Heart right ventricle (tissue), 16 donors: Measurements from ENCODE around the gene SAC3D1. TPM values are rescaled to one million over a fixed set of nuclear protein-coding genes. Genes with fewer than 3 reads are reported as not detected.

ENCODE experiments used
- ATAC-seq, 8 donors: fragments of 200-7000 bp; cut with Tn5 transposase; one replicate each; pipeline ENCODE4 v1.9.1; 2020; ENCODE audit warnings: mild to moderate bottlenecking in 8 of 8, moderate library complexity in 8 of 8, moderate number of reproducible peaks in 1 of 8
- DNase-seq, 2 donors: peaks; one replicate each; pipeline ENCODE4 v3.0.0-alpha.2; 2020
- H3K27ac ChIP-seq, 10 donors: fragments of 200-600 bp; sonication (generic) in 2 of 10; one replicate each; pipeline versions ENCODE4 v1.5.0 to v1.8.0; 2020 to 2022; ENCODE audit warnings: mild to moderate bottlenecking in 3 of 10
- H3K27me3 ChIP-seq, 7 donors: fragments of 200-600 bp; one replicate each; pipeline ENCODE4 v1.8.0; 2021 to 2022; ENCODE audit warnings: mild to moderate bottlenecking in 2 of 7
- H3K36me3 ChIP-seq, 9 donors: fragments of 200-600 bp; sonication (generic) in 1 of 9; one replicate each; pipeline versions ENCODE4 v1.5.0 to v1.8.0; 2020 to 2022; ENCODE audit warnings: mild to moderate bottlenecking in 2 of 9
- H3K4me1 ChIP-seq, 9 donors: fragments of 200-600 bp; sonication (generic) in 1 of 9; one replicate each; pipeline versions ENCODE4 v1.5.0 to v1.8.0; 2020 to 2022; ENCODE audit warnings: mild to moderate bottlenecking in 4 of 9
- H3K4me3 ChIP-seq, 10 donors: fragments of 200-600 bp; sonication (generic) in 2 of 10; one replicate each; pipeline versions ENCODE4 v1.5.0 to v1.8.0; 2020 to 2022; ENCODE audit warnings: mild to moderate bottlenecking in 7 of 10, moderate library complexity in 2 of 10
- H3K9me3 ChIP-seq, 11 donors: fragments of 200-600 bp in 10 of 11; sonication (generic) in 2 of 11; one replicate each; pipeline versions ENCODE4 v1.5.0 to v1.8.0; 2013 to 2022; ENCODE audit warnings: mild to moderate bottlenecking in 2 of 11, control low read depth in 1 of 11, moderate library complexity in 1 of 11
- WGBS, 2 donors: extraction: QIAGEN DNeasy Blood & Tissue Kit; methylation state at CpG; one replicate each; pipeline ENCODE4 v1.1.7; 2013; ENCODE audit warnings: inconsistent platforms in 1 of 2; 5-methylcytosine and 5-hydroxymethylcytosine counted together
- intact Hi-C, 10 donors: fragments of 100-400 bp; cut with DNase I; formaldehyde crosslinking; loops; one replicate each; pipeline versions ENCODE4 v1.11.1 to v1.14.2; 2022
- polyA plus RNA-seq, 2 donors: library from polyadenylated mRNA; stranded (reverse); fragments of 200-250 nt; gene quantifications; one replicate each; pipeline ENCODE4 v1.2.3, GENCODE V29; 2013
- total RNA-seq, 10 donors: library from RNA; stranded (reverse); fragmentation: NEBNext Ultra II Directional in 3 of 10; extraction: Animal tissue kit (Norgen Biotek cat#: 25700) in 3 of 10; gene quantifications; one replicate each; pipeline versions ENCODE4 v1.2.1 to v1.2.4, GENCODE V29; 2021 to 2023
- TF ChIP-seq, protein P1 (sequence below), 9 donors: fragments of 200-600 bp; sonication (generic) in 2 of 9; IDR thresholded peaks; one replicate each; pipeline versions ENCODE4 v1.5.0 to v1.8.0; 2021 to 2022; ENCODE audit warnings: antibody characterized with exemption in 9 of 9, mild to moderate bottlenecking in 5 of 9, moderate library complexity in 1 of 9
- donor health status: Arrhythmogenic right ventricular cardiomyopathy.
- donor health status: ischemic (EF 13 %, LVEDD 7.1; RV severe dilation, severe dysfunction).
- donor health status: healthy with polysubstance abuse.
- donor health status: DM: no; HTN: yes; CAD: no.
- donor health status: DM: no; HTN: no; CAD: no.
- donor health status: ischemic (EF 25% LVEDD 6.9; RV normal size, moderate dysfunction).
- donor health status: ischemic (EF 25% LVEDD 5.7; RV mildly dilated, moderate dysfunction).
- donor health status: healthy.
- donor health status: DM: yes; HTN: yes; CAD: no.
- donor health status: Ischemic cardiomyopathy.
- donor health status: ischemic (EF 35%, LVEDD 5.7; RV mildly dilated, moderate dysfunction).
- donor health status: nonischemic (EF 11% LVEDD 7.7; RV severe dilation, severe dysfunction).
- donor health status: DM: yes; HTN: yes; CAD: no.
- donor health status: PGD.
- donor health status: ischemic (EF 29% LVEDD 5.4; RV normal size, mild dysfunction).
- donor health status: nonischemic (EF 23%, LVEDD 6.1; RV moderate dilation, normal function).

The SAC3D1 gene
- total and polyA plus RNA-seq, 12 donors, result 3.8 to 17.3 (median 4.8) TPM

DNA sequence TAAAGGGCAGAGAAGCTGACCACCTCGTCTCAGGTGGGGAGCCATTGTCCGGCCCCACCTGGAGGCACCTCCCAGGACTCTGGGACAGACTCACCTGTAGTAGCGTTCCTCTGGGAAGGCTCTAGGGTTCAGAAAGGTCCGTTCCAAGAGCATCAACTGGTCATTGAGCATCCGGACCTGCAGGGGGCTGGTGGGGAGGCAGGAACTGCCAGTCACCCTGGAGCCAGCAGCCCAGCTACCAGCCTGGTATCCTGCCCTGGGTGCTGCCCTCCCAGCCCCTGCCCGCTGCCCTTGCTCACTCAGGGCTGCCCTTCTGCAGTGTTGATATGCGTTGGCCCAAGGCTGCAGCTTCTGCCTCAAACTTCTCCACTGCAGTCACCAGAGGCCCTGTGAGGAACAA is 4.7 kb downstream of the SAC3D1 start:
- 85 to 92% methylated on average over 7 of the region's 7 CpGs for WGBS, 2 donors
- Histone ChIP-seq H3K4me1 (peaks cover 0 to 51% (median 24%) of the 10 kb centered on the region in 9 donors), H3K9me3 (no peaks in the 10 kb centered on the region), H3K4me3 (no peak overlapping the region), H3K27me3 (no peaks in the 10 kb centered on the region), H3K27ac (no peak overlapping the region), H3K36me3 (peaks cover 0 to 24% (median 4%) of the 10 kb centered on the region in 9 donors)
- ATAC-seq (no peak), DNase-seq (no peak)
- intact Hi-C loops, result loop anchor here in 1 of 10 donors (5.0 kb wide), 1 partner anchor 42 kb away; a partner anchor contains a TSS
- TF ChIP-seq, protein P1, sequence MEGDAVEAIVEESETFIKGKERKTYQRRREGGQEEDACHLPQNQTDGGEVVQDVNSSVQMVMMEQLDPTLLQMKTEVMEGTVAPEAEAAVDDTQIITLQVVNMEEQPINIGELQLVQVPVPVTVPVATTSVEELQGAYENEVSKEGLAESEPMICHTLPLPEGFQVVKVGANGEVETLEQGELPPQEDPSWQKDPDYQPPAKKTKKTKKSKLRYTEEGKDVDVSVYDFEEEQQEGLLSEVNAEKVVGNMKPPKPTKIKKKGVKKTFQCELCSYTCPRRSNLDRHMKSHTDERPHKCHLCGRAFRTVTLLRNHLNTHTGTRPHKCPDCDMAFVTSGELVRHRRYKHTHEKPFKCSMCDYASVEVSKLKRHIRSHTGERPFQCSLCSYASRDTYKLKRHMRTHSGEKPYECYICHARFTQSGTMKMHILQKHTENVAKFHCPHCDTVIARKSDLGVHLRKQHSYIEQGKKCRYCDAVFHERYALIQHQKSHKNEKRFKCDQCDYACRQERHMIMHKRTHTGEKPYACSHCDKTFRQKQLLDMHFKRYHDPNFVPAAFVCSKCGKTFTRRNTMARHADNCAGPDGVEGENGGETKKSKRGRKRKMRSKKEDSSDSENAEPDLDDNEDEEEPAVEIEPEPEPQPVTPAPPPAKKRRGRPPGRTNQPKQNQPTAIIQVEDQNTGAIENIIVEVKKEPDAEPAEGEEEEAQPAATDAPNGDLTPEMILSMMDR (IDR thresholded peaks at IDR 0.05), result no peak

DNA sequence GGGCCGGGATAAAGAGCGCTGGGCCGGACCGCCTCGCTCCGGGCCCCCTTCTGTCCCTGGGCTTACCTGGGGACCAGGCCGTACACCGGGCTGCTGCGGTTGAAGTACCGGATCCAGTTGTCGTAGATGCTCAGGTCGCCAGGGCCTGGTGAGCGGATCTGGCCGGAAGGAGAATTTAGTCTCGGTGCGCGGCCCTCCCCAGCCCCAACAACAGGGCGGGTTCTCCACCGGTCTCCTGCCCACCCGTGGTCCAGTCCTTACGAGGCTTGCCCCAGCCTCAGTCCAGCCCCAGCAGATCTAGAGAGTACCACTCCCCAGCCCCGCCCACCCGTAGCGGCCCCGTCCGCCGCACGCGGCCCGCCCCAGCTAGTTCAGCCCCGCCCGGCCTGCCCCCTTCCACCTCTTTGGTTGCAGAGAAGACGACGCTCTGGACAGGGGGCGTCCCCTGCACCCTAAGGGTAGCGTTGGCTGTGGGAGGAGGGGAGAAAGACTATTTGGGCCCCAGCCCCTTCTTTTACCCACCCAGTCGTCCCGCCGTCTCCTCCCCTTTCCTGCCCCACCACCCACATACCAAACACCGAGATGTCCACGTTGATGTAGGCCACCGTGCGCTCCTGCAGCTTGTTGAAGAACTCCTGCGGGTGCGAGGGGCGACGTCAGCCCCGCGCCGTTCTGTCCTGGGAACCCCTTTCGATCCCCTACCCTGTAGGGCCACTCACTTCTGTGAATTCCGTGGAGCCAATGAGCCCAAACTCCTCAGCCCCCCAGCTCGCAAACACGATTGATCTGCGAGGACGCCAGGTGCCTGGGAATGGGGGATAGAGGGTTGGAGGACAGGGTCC is 6.8 kb downstream of the SAC3D1 start:
- H3K9me3 ChIP-seq, result no peaks in the 10 kb centered on the region
- H3K4me3 ChIP-seq, result peak overlapping the region; percentile 47 to 76 (median 62)
- intact Hi-C loops, result loop anchor here in 1 of 10 donors (5.0 kb wide), 1 partner anchor 39 kb away; a partner anchor contains a TSS
- TF ChIP-seq, protein P1 (IDR thresholded peaks at IDR 0.05), result no peak
- H3K36me3 ChIP-seq, result peaks cover 0 to 24% (median 4%) of the 10 kb centered on the region in 9 donors
- 14% methylated on average over 51 to 56 of the region's 56 CpGs for WGBS, 2 donors
- DNase-seq (peak in 1 of 2 donors; percentile 60), ATAC-seq (peak; percentile 21 to 71 (median 52))
- peak overlapping the region in 9 of 10 donors; percentile 2 to 75 (median 57) for H3K27ac ChIP-seq
- no peaks in the 10 kb centered on the region for H3K27me3 ChIP-seq
- H3K4me1 ChIP-seq, result peaks cover 0 to 39% (median 17%) of the 10 kb centered on the region in 9 donors

DNA sequence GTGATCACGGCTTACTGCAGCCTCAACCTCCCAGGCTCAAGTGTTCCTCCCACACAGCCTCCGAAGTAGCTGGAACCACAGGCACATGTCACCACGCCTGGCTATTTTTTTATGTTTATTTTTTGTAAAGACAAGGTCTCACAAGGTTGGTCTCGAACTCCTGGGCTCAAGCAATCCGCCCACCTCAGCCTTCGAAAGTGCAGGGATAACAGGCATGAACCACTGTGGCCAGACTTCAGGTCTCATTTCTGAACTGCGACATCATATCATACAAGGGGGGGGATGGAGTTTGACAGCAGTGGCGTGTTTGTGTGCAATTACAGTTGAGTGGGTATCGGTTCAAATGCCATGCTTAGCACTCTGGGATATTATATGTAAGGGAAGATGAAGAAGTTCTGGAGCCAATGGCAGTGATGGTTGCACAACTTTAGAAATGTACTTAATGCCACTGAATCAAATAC is 10.4 kb downstream of the SAC3D1 start:
- 73 to 79% methylated on average over 9 of the region's 9 CpGs for WGBS, 2 donors
- no peaks in the 10 kb centered on the region for H3K27me3 ChIP-seq
- no peak overlapping the region for H3K27ac ChIP-seq
- ATAC-seq (no peak), DNase-seq (no peak)
- peaks cover 0 to 19% (median 14%) of the 10 kb centered on the region in 9 donors for H3K4me1 ChIP-seq
- intact Hi-C loops, result no loop called here
- H3K4me3 ChIP-seq, result no peak overlapping the region
- TF ChIP-seq, protein P1 (IDR thresholded peaks at IDR 0.05), result no peak
- H3K36me3 ChIP-seq, result no peaks in the 10 kb centered on the region
- H3K9me3 ChIP-seq, result no peaks in the 10 kb centered on the region

DNA sequence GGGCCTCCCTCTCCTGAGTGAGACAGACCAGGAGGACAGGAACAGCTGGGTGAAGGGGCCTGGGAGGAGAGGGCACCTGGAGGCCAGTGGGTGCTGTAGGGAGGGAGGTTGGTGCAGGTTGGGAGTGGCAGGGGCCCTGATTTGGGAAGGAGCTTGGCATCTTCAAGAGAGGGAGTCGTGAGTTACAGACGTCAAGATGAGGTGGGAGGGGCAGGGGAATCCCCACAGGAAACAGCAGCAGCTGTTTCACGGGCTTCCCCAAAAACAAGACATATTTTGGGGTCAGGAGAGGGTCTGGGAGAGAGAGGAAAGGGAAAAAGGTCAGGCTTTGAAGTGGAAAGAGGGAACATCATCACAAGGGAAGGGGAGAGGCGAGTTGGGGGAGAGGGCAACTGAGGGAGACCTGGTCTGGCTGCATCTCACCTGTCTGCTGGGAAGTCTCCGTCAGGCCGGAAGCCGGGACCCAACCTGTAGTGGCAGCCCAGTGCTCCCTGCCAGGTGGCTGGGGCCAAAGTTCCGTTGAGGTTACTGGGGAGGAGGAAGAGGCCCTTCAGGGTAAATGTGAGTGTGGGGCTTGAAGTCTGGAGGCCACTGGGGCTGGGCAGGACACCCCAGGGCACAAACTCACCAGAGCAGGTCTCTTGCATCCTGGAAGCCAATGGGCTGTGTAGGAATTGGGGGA is 13.0 kb downstream of the SAC3D1 start:
- Histone ChIP-seq H3K9me3 (no peaks in the 10 kb centered on the region), H3K27ac (no peak overlapping the region), H3K4me1 (no peaks in the 10 kb centered on the region), H3K27me3 (no peaks in the 10 kb centered on the region), H3K4me3 (no peak overlapping the region), H3K36me3 (no peaks in the 10 kb centered on the region)
- no peak for ATAC-seq
- intact Hi-C loops, result no loop called here
- TF ChIP-seq, protein P1 (IDR thresholded peaks at IDR 0.05), result no peak
- DNase-seq, result no peak
- WGBS, 2 donors, result 42 to 49% methylated on average over 8 of the region's 8 CpGs
